ENCODE measurements around the gene DMBX1. TPM values are rescaled to one million over a fixed set of nuclear protein-coding genes. Genes with fewer than 3 reads are reported as not detected.
A peak's percentile ranks its signal among the peaks of the same experiment; 100 is the strongest.

Gene DMBX1
- polyA plus RNA-seq, 2 of the 4 experiments (the other 2 are of a cell fraction): 0.44 to 2.2 TPM

GRCh38 chr1:46487818-46488218 lies 1.8 kb upstream of the DMBX1 start:
- ATAC-seq: peak; percentile 25 to 62; a peak in 3 of 6 replicates
- TF ChIP-seq SMC3 (IDR thresholded peaks at IDR 0.05): peak; percentile 42; the same call in 2 of the 3 replicates
- no peak for TF ChIP-seq CBX2 (IDR thresholded peaks at IDR 0.05; ENCODE audit: borderline replicate concordance, low read depth)
- TF ChIP-seq RARB (CRISPR knock-in tag; IDR thresholded peaks at IDR 0.05): no peak
- no peak for TF ChIP-seq JUNB (IDR thresholded peaks at IDR 0.05)
- TF ChIP-seq RAD21 (conservative IDR thresholded peaks at IDR 0.05 in 1 of 2, IDR thresholded peaks at IDR 0.05 in 1 of 2): peak in 1 of 2 experiments; percentile 43; a peak in 3 of 5 replicates
- TF ChIP-seq, protein P1, sequence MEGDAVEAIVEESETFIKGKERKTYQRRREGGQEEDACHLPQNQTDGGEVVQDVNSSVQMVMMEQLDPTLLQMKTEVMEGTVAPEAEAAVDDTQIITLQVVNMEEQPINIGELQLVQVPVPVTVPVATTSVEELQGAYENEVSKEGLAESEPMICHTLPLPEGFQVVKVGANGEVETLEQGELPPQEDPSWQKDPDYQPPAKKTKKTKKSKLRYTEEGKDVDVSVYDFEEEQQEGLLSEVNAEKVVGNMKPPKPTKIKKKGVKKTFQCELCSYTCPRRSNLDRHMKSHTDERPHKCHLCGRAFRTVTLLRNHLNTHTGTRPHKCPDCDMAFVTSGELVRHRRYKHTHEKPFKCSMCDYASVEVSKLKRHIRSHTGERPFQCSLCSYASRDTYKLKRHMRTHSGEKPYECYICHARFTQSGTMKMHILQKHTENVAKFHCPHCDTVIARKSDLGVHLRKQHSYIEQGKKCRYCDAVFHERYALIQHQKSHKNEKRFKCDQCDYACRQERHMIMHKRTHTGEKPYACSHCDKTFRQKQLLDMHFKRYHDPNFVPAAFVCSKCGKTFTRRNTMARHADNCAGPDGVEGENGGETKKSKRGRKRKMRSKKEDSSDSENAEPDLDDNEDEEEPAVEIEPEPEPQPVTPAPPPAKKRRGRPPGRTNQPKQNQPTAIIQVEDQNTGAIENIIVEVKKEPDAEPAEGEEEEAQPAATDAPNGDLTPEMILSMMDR (IDR thresholded peaks at IDR 0.05): peak; percentile 29
- no peak for TF ChIP-seq USF2 (IDR thresholded peaks at IDR 0.05)
- TF ChIP-seq EHMT2 (IDR thresholded peaks at IDR 0.05; ENCODE audit: low read depth): no peak
- ChIA-PET CTCF (interaction anchor here (0.6 to 18.2 kb wide), 16 partner anchors 9 to 238 kb away, joined by 3 to 235 read pairs (median 4); partner anchors contain the start of gene MKNK1), POLR2A (no interaction called here)
- WGBS (ENCODE audit: missing lambda C conversion rate): 66% methylated on average over 7 of the region's 7 CpGs
- no peak for FAIRE-seq
- H3K27ac ChIP-seq: peak overlapping the region in 1 of 2 experiments; percentile 49; a peak in 1 of 6 replicates
- peak; percentile 40 to 44 for DNase-seq (ENCODE audit: low read depth in 1 of 2, low spot score in 1 of 2)
- no peaks in the 10 kb centered on the region for H3K9me3 ChIP-seq
- H3K4me2 ChIP-seq: no peak overlapping the region
- H3K4me1 ChIP-seq: peaks cover 4% of the 10 kb centered on the region; the same call in 1 of the 3 replicates
- H3K4me3 ChIP-seq: no peak overlapping the region

GRCh38 chr1:46488343-46489168 lies 1.1 kb upstream of the DMBX1 start:
- 83% methylated on average over 10 of the region's 24 CpGs for WGBS (ENCODE audit: missing lambda C conversion rate)
- FAIRE-seq (no peak), ATAC-seq (peak in 1 of 2 experiments; percentile 8; a peak in 3 of 6 replicates), DNase-seq (ENCODE audit: low read depth in 1 of 2, low spot score in 1 of 2) (no peak)
- ChIA-PET CTCF (interaction anchor here (0.6 to 18.2 kb wide), 13 partner anchors 9 to 237 kb away, joined by 3 to 235 read pairs (median 4); a partner anchor contains a TSS), POLR2A (no interaction called here)
- Histone ChIP-seq H3K9me3 (no peaks in the 10 kb centered on the region), H3K4me1 (peaks cover 4% of the 10 kb centered on the region; the same call in 1 of the 3 replicates), H3K4me3 (no peak overlapping the region), H3K27ac (peak overlapping the region in 1 of 2 experiments; percentile 85; a peak in 3 of 6 replicates), H3K4me2 (peak overlapping the region; percentile 80; the same call in 1 of the 3 replicates)
- TF ChIP-seq ZC3H11A (IDR thresholded peaks at IDR 0.05): no peak
- TF ChIP-seq FOSB (CRISPR knock-in tag; IDR thresholded peaks at IDR 0.05): no peak
- TF ChIP-seq USF2 (IDR thresholded peaks at IDR 0.05): no peak
- no peak for TF ChIP-seq BCL3 (IDR thresholded peaks at IDR 0.05)
- TF ChIP-seq MAZ (IDR thresholded peaks at IDR 0.05; ENCODE audit: borderline replicate concordance, low read depth, low read length): no peak
- TF ChIP-seq MYC (IDR thresholded peaks at IDR 0.05; ENCODE audit: borderline replicate concordance, low read length): no peak
- no peak for TF ChIP-seq JUN (IDR thresholded peaks at IDR 0.05)
- no peak for TF ChIP-seq FOSL2 (IDR thresholded peaks at IDR 0.05)
- no peak for TF ChIP-seq FOSL2 (CRISPR knock-in tag; IDR thresholded peaks at IDR 0.05)
- TF ChIP-seq EHF (CRISPR knock-in tag; IDR thresholded peaks at IDR 0.05): no peak
- TF ChIP-seq HEYL (CRISPR knock-in tag; IDR thresholded peaks at IDR 0.05): no peak
- no peak for TF ChIP-seq FOXS1 (CRISPR knock-in tag; IDR thresholded peaks at IDR 0.05)
- no peak for TF ChIP-seq NFE2L2 (conservative IDR thresholded peaks at IDR 0.05; ENCODE audit: low read length)
- no peak for TF ChIP-seq RAD21 (conservative IDR thresholded peaks at IDR 0.05 in 1 of 2, IDR thresholded peaks at IDR 0.05 in 1 of 2)
- TF ChIP-seq TFCP2L1 (CRISPR knock-in tag; IDR thresholded peaks at IDR 0.05): no peak
- no peak for TF ChIP-seq HOXB13 (CRISPR knock-in tag; IDR thresholded peaks at IDR 0.05; ENCODE audit: low read depth)
- TF ChIP-seq GATA3 (IDR thresholded peaks at IDR 0.05; ENCODE audit: borderline replicate concordance): no peak
- TF ChIP-seq ZFP36 (IDR thresholded peaks at IDR 0.05; ENCODE audit: borderline replicate concordance, partially characterized antibody): no peak
- no peak for TF ChIP-seq CHD4 (IDR thresholded peaks at IDR 0.05; ENCODE audit: borderline replicate concordance)
- TF ChIP-seq PBX3 (IDR thresholded peaks at IDR 0.05): no peak
- no peak for TF ChIP-seq ESRRA (IDR thresholded peaks at IDR 0.05; ENCODE audit: borderline replicate concordance, low read length)

Data from A549 (cell line).